WTC11 (cell line): ENCODE data around the gene ESYT1. TPM values are rescaled to one million over a fixed set of nuclear protein-coding genes. Genes with fewer than 3 reads are reported as not detected.

Experiments used
- ATAC-seq: fragments of 200-7000 bp; cut with Tn5 transposase; 2 replicates; pipeline ENCODE4 v1.10.0; 2021; ENCODE audit warnings: mild to moderate bottlenecking, moderate library complexity
- Bru-seq: library from RNA; stranded (reverse); fragments of 400-500 nt; gene quantifications from one replicate; lab custom pipeline; 2021; lab: Mats Ljungman, UMichigan
- CTCF ChIA-PET: fragments of 300-600 bp; sonication (Branson Sonifier 250); formaldehyde crosslinking; loops from one replicate; lab custom pipeline; 2021; ENCODE audit warnings: antibody characterized with exemption; lab: Charles Lee
- POLR2A ChIA-PET: fragments of 350-600 bp; sonication (Branson Sonifier 250); formaldehyde crosslinking; loops from one replicate; lab custom pipeline; 2021; ENCODE audit warnings: antibody characterized with exemption; lab: Charles Lee
- DNase-seq: peaks from one replicate; pipeline ENCODE4 v3.0.0; 2021; ENCODE audit warnings: low spot score
- H3K27ac Mint-ChIP-seq: 2 replicates; pipeline ENCODE4 v1.8.0; 2021; ENCODE audit warnings: mixed read lengths
- H3K27me3 Mint-ChIP-seq: 2 replicates; pipeline ENCODE4 v1.8.0; 2021; ENCODE audit warnings: low read depth, mild to moderate bottlenecking, moderate library complexity, mixed read lengths
- H3K36me3 Mint-ChIP-seq: 2 replicates; pipeline ENCODE4 v1.8.0; 2021; ENCODE audit warnings: mixed read lengths
- H3K4me1 Mint-ChIP-seq: 2 replicates; pipeline ENCODE4 v1.8.0; 2022; ENCODE audit warnings: mixed read lengths
- H3K4me3 Mint-ChIP-seq: 2 replicates; pipeline ENCODE4 v1.8.0; 2021; ENCODE audit warnings: mild to moderate bottlenecking, moderate library complexity, mixed read lengths
- H3K9me3 Mint-ChIP-seq: 2 replicates; pipeline ENCODE4 v1.8.0; 2021; ENCODE audit warnings: mixed read lengths
- ATF6 ChIP-seq: sonication (generic); formaldehyde crosslinking; IDR thresholded peaks from 2 replicates; pipeline ENCODE4 v1.8.1; 2023; ENCODE audit warnings: mild to moderate bottlenecking, missing genetic modification reagents
- CTCF ChIP-seq: fragments of 200-600 bp; IDR thresholded peaks from 2 replicates; pipeline ENCODE4 v1.8.0; 2022; ENCODE audit warnings: antibody characterized with exemption
- E2F5 ChIP-seq: sonication (generic); formaldehyde crosslinking; IDR thresholded peaks from 2 replicates; pipeline ENCODE4 v1.8.1; 2022; ENCODE audit warnings: mild to moderate bottlenecking, moderate library complexity, missing genetic modification reagents
- ERG ChIP-seq: fragments of 250-450 bp; sonication (Bioruptor Pico); IDR thresholded peaks from 2 replicates; pipeline ENCODE4 v1.8.0; 2021; ENCODE audit warnings: mild to moderate bottlenecking
- ETV6 ChIP-seq: sonication (generic); formaldehyde crosslinking; IDR thresholded peaks from 2 replicates; pipeline ENCODE4 v1.8.1; 2022; ENCODE audit warnings: mild to moderate bottlenecking, missing genetic modification reagents
- FOXP4 ChIP-seq: sonication (generic); formaldehyde crosslinking; IDR thresholded peaks from 2 replicates; pipeline ENCODE4 v1.8.0; 2022; ENCODE audit warnings: mild to moderate bottlenecking, missing genetic modification reagents
- GABPB1 ChIP-seq: sonication (generic); formaldehyde crosslinking; IDR thresholded peaks from 2 replicates; pipeline ENCODE4 v1.8.1; 2023; ENCODE audit warnings: mild to moderate bottlenecking, missing genetic modification reagents
- GTF2I ChIP-seq: fragments of 250-450 bp; sonication (Bioruptor Pico); conservative IDR thresholded peaks from 2 replicates; pipeline ENCODE4 v1.4.0; 2021; ENCODE audit warnings: mild to moderate bottlenecking
- HMGXB4 ChIP-seq: sonication (generic); formaldehyde crosslinking; IDR thresholded peaks from 2 replicates; pipeline ENCODE4 v1.8.1; 2023; ENCODE audit warnings: mild to moderate bottlenecking, moderate library complexity, missing genetic modification reagents
- MYBL2 ChIP-seq: sonication (generic); formaldehyde crosslinking; IDR thresholded peaks from 2 replicates; pipeline ENCODE4 v1.8.1; 2023; ENCODE audit warnings: mild to moderate bottlenecking, moderate library complexity, missing genetic modification reagents
- NFATC4 ChIP-seq: fragments of 250-450 bp; sonication (Bioruptor Pico); IDR thresholded peaks from 2 replicates; pipeline ENCODE4 v1.9.0; 2021; ENCODE audit warnings: mild to moderate bottlenecking
- NR1H2 ChIP-seq: sonication (generic); formaldehyde crosslinking; IDR thresholded peaks from 2 replicates; pipeline ENCODE4 v1.9.0; 2021; ENCODE audit warnings: mild to moderate bottlenecking, moderate library complexity, missing genetic modification reagents
- PRDM15 ChIP-seq: sonication (generic); formaldehyde crosslinking; IDR thresholded peaks from 2 replicates; pipeline ENCODE4 v1.8.0; 2022; ENCODE audit warnings: missing genetic modification reagents
- SP1 ChIP-seq: sonication (generic); formaldehyde crosslinking; conservative IDR thresholded peaks from 2 replicates; pipeline ENCODE4 v1.8.1; 2022; ENCODE audit warnings: missing genetic modification reagents
- ZNF219 ChIP-seq: sonication (generic); formaldehyde crosslinking; IDR thresholded peaks from 2 replicates; pipeline ENCODE4 v1.8.0; 2023; ENCODE audit warnings: missing genetic modification reagents, mild to moderate bottlenecking, borderline replicate concordance
- ZNF232 ChIP-seq: sonication (generic); formaldehyde crosslinking; IDR thresholded peaks from 2 replicates; pipeline ENCODE4 v1.8.0; 2022; ENCODE audit warnings: mild to moderate bottlenecking, missing genetic modification reagents
- ZNF425 ChIP-seq: fragments of 250-450 bp; sonication (Bioruptor Pico); conservative IDR thresholded peaks from 2 replicates; pipeline ENCODE4 v1.9.0; 2021; ENCODE audit warnings: mild to moderate bottlenecking
- long read RNA-seq, 3 experiments: library from RNA in 1 of 3; library from capped mRNA in 1 of 3; library from polyadenylated mRNA in 1 of 3; unstranded in 2 of 3; stranded (forward) in 1 of 3; transcript quantifications; one replicate each; pipeline ENCODE4 v2.0.0, GENCODE V29; 2021
- total RNA-seq: library from RNA; stranded (reverse); gene quantifications from 3 replicates; pipeline ENCODE4 v1.2.3, GENCODE V29; 2021

The ESYT1 gene
- total RNA-seq (77.7 to 80.8 TPM (median 80.1 TPM) in 3 replicates), Bru-seq, nascent RNA (percentile 58 among the genes with signal in this experiment)
- long read RNA-seq, experiment 1, full-length matches to known transcripts, result 386 of 530 reads
- long read RNA-seq, experiment 1, partial matches to known transcripts, result 84 of 530 reads
- long read RNA-seq, experiment 1, other reads (novel, unspliced or antisense), result 60 of 530 reads
- long read RNA-seq, experiment 2, full-length matches to known transcripts, result 24 of 88 reads
- long read RNA-seq, experiment 2, partial matches to known transcripts, result 43 of 88 reads
- long read RNA-seq, experiment 2, other reads (novel, unspliced or antisense), result 21 of 88 reads
- long read RNA-seq, experiment 3, full-length matches to known transcripts, result 1 of 2 reads
- long read RNA-seq, experiment 3, partial matches to known transcripts, result 1 of 2 reads
- long read RNA-seq, experiment 3, other reads (novel, unspliced or antisense), result 0 of 2 reads

GRCh38 chr12:56127888-56128669 lies at the start of gene ESYT1:
TSS of gene ESYT1 (plus strand) at chr12:56128267. CDS start at chr12:56128320, 53 bp downstream.
- H3K4me1 Mint-ChIP-seq, result peaks cover 30% of the 10 kb centered on the region
- peak; percentile 95 for ATAC-seq
- H3K9me3 Mint-ChIP-seq, result no peaks in the 10 kb centered on the region
- no peaks in the 10 kb centered on the region; the same call in 1 of the 2 replicates for H3K27me3 Mint-ChIP-seq
- peak within 1 kb of the TSS; percentile 98 for H3K4me3 Mint-ChIP-seq
- CTCF ChIA-PET, result interaction anchor here (0.5 to 4.2 kb wide), 31 partner anchors 8 to 1044 kb away, joined by 3 to 61 read pairs (median 5); partner anchors contain the start of genes ANKRD52, COQ10A, MYL6 and MYL6B
- peak; percentile 99 for DNase-seq
- POLR2A ChIA-PET, result interaction anchor here (0.6 to 5.3 kb wide), 17 partner anchors 10 to 508 kb away, joined by 3 to 104 read pairs (median 5); partner anchors contain the start of genes CNPY2, ERBB3, MYL6 and PA2G4
- peaks cover 30% of the 10 kb centered on the region for H3K36me3 Mint-ChIP-seq
- peak within 1 kb of the TSS; percentile 99 for H3K27ac Mint-ChIP-seq
- no peak for TF ChIP-seq CTCF
- no peak for TF ChIP-seq ZNF219 (CRISPR knock-in tag)
- 0 out of 2 replicates have a peak, but pooled peaks have one; percentile 60 for TF ChIP-seq HMGXB4
- peak; percentile 82; the same call in 1 of the 2 replicates for TF ChIP-seq SP1
- no peak for TF ChIP-seq GTF2I (CRISPR knock-in tag)
- TF ChIP-seq ERG (CRISPR knock-in tag), result no peak
- peak; percentile 69; the same call in 1 of the 2 replicates for TF ChIP-seq FOXP4 (CRISPR knock-in tag)
- TF ChIP-seq ETV6 (CRISPR knock-in tag), result peak; percentile 81
- TF ChIP-seq ZNF425 (CRISPR knock-in tag), result no peak
- peak; percentile 51 for TF ChIP-seq PRDM15 (CRISPR knock-in tag)
- no peak for TF ChIP-seq ATF6 (CRISPR knock-in tag)
- TF ChIP-seq E2F5 (CRISPR knock-in tag), result peak; percentile 93; the same call in 1 of the 2 replicates
- TF ChIP-seq MYBL2 (CRISPR knock-in tag), result 0 out of 2 replicates have a peak, but pooled peaks have one; percentile 22
- peak; percentile 87; the same call in 1 of the 2 replicates for TF ChIP-seq ZNF232 (CRISPR knock-in tag)
- peak; percentile 38; the same call in 1 of the 2 replicates for TF ChIP-seq GABPB1 (CRISPR knock-in tag)
- TF ChIP-seq NFATC4 (CRISPR knock-in tag), result 0 out of 2 replicates have a peak, but pooled peaks have one; percentile 27
- no peak for TF ChIP-seq NR1H2 (CRISPR knock-in tag)
